ENCODE results near the gene SLC43A2. TPM values are rescaled to one million over a fixed set of nuclear protein-coding genes. Genes with fewer than 3 reads are reported as not detected.
A peak's percentile ranks its signal among the peaks of the same experiment; 100 is the strongest.

Gene SLC43A2
- total and polyA plus RNA-seq, 2 donors (not counting 3 experiments of a cell fraction or from before 2014, with no cell fraction given): 41.7 to 52.0 TPM

GRCh38 chr17:1648963-1649843, 20.6 kb upstream of the SLC43A2 start:
- DNase-seq (ENCODE audit: low read depth, low spot score): peak; percentile 94
- H3K9me1 ChIP-seq (replicated peaks; ENCODE audit: control insufficient read depth, extremely low read depth, insufficient read depth, low read length): no peaks in the 10 kb centered on the region
- POLR2A ChIA-PET: interaction anchor here (0.6 to 2.1 kb wide), 5 partner anchors 24 to 160 kb away, joined by 3 to 10 read pairs (median 4); no protein-coding TSS in a partner anchor
- H3K9me3 ChIP-seq (replicated peaks; ENCODE audit: control insufficient read depth, insufficient read depth, low read length): no peaks in the 10 kb centered on the region
- peak overlapping the region; percentile 26 for H2AFZ ChIP-seq (ENCODE audit: low read depth, low read length)
- peak overlapping the region; percentile 10 to 52 (median 39) for H3K4me3 ChIP-seq (replicated peaks in 1 of 3; ENCODE audit: insufficient read depth in 1 of 3, low read depth in 1 of 3, low read length in 3 of 3)
- FAIRE-seq: peak; percentile 82
- peak overlapping the region; percentile 50 for H3K4me2 ChIP-seq (ENCODE audit: insufficient read depth, low read length)
- no TSS peak for BruUV-seq (replicated peaks)
- no peaks in the 10 kb centered on the region for H3K27me3 ChIP-seq (ENCODE audit: control insufficient read depth in 2 of 2, insufficient read depth in 2 of 2, low read length in 2 of 2)
- peaks cover 27 to 30% of the 10 kb centered on the region in 2 experiments for H3K36me3 ChIP-seq (ENCODE audit: control insufficient read depth in 2 of 2, extremely low read depth in 1 of 2, insufficient read depth in 2 of 2, low read length in 2 of 2)
- no peaks in the 10 kb centered on the region for H4K20me1 ChIP-seq (replicated peaks; ENCODE audit: control insufficient read depth, extremely low read depth, insufficient read depth, low read length)
- peak overlapping the region; percentile 20 for H3K9ac ChIP-seq (replicated peaks; ENCODE audit: extremely low read depth, insufficient read depth, low read length)
- TF ChIP-seq EZH2 (IDR thresholded peaks at IDR 0.05; ENCODE audit: borderline replicate concordance, low read depth, low read length, severe bottlenecking): no peak
- no peak for TF ChIP-seq MYC (IDR thresholded peaks at IDR 0.05; ENCODE audit: low read depth, low read length)
- peak; percentile 46 for TF ChIP-seq POLR2A (IDR thresholded peaks at IDR 0.05; ENCODE audit: low read depth, low read length)
- peak; percentile 24 for TF ChIP-seq JUN (IDR thresholded peaks at IDR 0.05; ENCODE audit: borderline replicate concordance, insufficient read depth, insufficient read length, low read depth)
- peak; percentile 49 for TF ChIP-seq POLR2AphosphoS5 (IDR thresholded peaks at IDR 0.05; ENCODE audit: insufficient read depth, low read depth, low read length)
- peak; percentile 70 for TF ChIP-seq FOS (IDR thresholded peaks at IDR 0.05; ENCODE audit: borderline replicate concordance, insufficient read depth, low read length)
- TF ChIP-seq, protein P1, sequence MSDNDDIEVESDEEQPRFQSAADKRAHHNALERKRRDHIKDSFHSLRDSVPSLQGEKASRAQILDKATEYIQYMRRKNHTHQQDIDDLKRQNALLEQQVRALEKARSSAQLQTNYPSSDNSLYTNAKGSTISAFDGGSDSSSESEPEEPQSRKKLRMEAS (IDR thresholded peaks at IDR 0.05; ENCODE audit: insufficient read depth, insufficient read length): peak; percentile 19
- no peak for TF ChIP-seq GATA2 (IDR thresholded peaks at IDR 0.05; ENCODE audit: insufficient read depth, insufficient read length, low read depth, low read length)
- TF ChIP-seq CTCF (IDR thresholded peaks at IDR 0.05; ENCODE audit: extremely low read depth in 1 of 2, insufficient read depth in 1 of 2, low read depth in 1 of 2, low read length in 2 of 2): peak; percentile 63 to 94
- intact Hi-C loops (cut with micrococcal nuclease): loop anchor here (1.0 to 2.0 kb wide), 6 partner anchors 36 to 390 kb away; partner anchors contain the start of genes INPP5K and PRPF8
- H3K4me1 ChIP-seq (ENCODE audit: control insufficient read depth, extremely low read depth, insufficient read depth, low read length): peaks cover 40% of the 10 kb centered on the region
- H3K27ac ChIP-seq (ENCODE audit: insufficient read depth, low read depth, low read length): peak overlapping the region; percentile 54
- peaks cover 13% of the 10 kb centered on the region for H3K79me2 ChIP-seq (ENCODE audit: control insufficient read depth, insufficient read depth, low read length)
- dilution Hi-C loops (cut with MboI; ENCODE audit: extremely low pct_ligation_motif_present, low sequenced_read_pairs): no loop called here
- CTCF ChIA-PET: interaction anchor here (0.6 to 7.7 kb wide), 36 partner anchors 9 to 394 kb away, joined by 3 to 218 read pairs (median 4); partner anchors contain the start of genes INPP5K, PITPNA and SLC43A2

Data from endothelial cell of umbilical vein (primary cell).